PC-3 (cell line): Measurements from ENCODE around the gene SLC25A23. TPM values are rescaled to one million over a fixed set of nuclear protein-coding genes. Genes with fewer than 3 reads are reported as not detected.

Experiments used
- ATAC-seq: fragments of 200-7000 bp; cut with Tn5 transposase; 2 replicates; pipeline ENCODE4 v1.9.1; 2020; ENCODE audit warnings: mild to moderate bottlenecking, moderate library complexity
- BruUV-seq: library from RNA; stranded (reverse); fragments of 400-500 nt; replicated peaks from 2 replicates; lab custom pipeline; 2021; lab: Mats Ljungman, UMichigan
- CTCF ChIA-PET: fragments of 300-600 bp; sonication (Branson Sonifier 250); formaldehyde crosslinking; loops from one replicate; lab custom pipeline; 2022; ENCODE audit warnings: antibody characterized with exemption; lab: Charles Lee
- POLR2A ChIA-PET: fragments of 300-600 bp; sonication (Branson Sonifier 250); formaldehyde crosslinking; loops from one replicate; lab custom pipeline; 2022; ENCODE audit warnings: antibody characterized with exemption; ENCODE audit not compliant: unreplicated experiment; lab: Charles Lee
- DNase-seq: peaks from one replicate; pipeline ENCODE4 v3.0.0-alpha.2; 2015
- H2AFZ ChIP-seq: fragments of 300-600 bp; sonication (generic); 2 replicates; pipeline ENCODE4 v1.6.0; 2016; ENCODE audit warnings: antibody characterized with exemption, low read length
- H3F3A ChIP-seq: fragments of 300-600 bp; sonication (generic); one replicate; pipeline ENCODE4 v1.6.0; 2017; ENCODE audit warnings: antibody characterized with exemption, low read length, control low read depth, mild to moderate bottlenecking; ENCODE audit not compliant: unreplicated experiment
- H3K27ac ChIP-seq: fragments of 300-600 bp; sonication (generic); 2 replicates; pipeline ENCODE4 v1.5.1; 2016; ENCODE audit warnings: mild to moderate bottlenecking, low read length
- H3K27me3 ChIP-seq: fragments of 300-600 bp; sonication (generic); 2 replicates; pipeline ENCODE4 v1.6.1; 2016; ENCODE audit warnings: low read length, mixed read lengths
- H3K36me3 ChIP-seq: fragments of 300-600 bp; sonication (generic); 2 replicates; pipeline ENCODE4 v1.6.1; 2016; ENCODE audit warnings: low read depth, mixed run types, low read length, mixed read lengths
- H3K4me1 ChIP-seq: fragments of 300-600 bp; sonication (generic); 2 replicates; pipeline ENCODE4 v1.5.1; 2016; ENCODE audit warnings: low read length; ENCODE audit not compliant: insufficient read depth
- H3K4me2 ChIP-seq: fragments of 300-600 bp; sonication (generic); 2 replicates; pipeline ENCODE4 v1.6.0; 2016; ENCODE audit warnings: low read length
- H3K4me3 ChIP-seq: fragments of 300-600 bp; sonication (generic); 2 replicates; pipeline ENCODE4 v1.5.1; 2016; ENCODE audit warnings: mild to moderate bottlenecking, low read length, mixed read lengths
- H3K79me2 ChIP-seq: fragments of 300-600 bp; sonication (generic); 2 replicates; pipeline ENCODE4 v1.6.1; 2017; ENCODE audit warnings: low read length, mixed read lengths
- H3K9ac ChIP-seq: fragments of 300-600 bp; sonication (generic); 2 replicates; pipeline ENCODE4 v1.6.0; 2016; ENCODE audit warnings: mild to moderate bottlenecking, low read length
- H3K9me2 ChIP-seq: fragments of 300-600 bp; sonication (generic); replicated peaks from 2 replicates; pipeline ENCODE4 v1.6.1; 2016; ENCODE audit warnings: mixed run types, low read length, mixed read lengths
- H3K9me3 ChIP-seq: fragments of 300-600 bp; sonication (generic); 2 replicates; pipeline ENCODE4 v1.6.1; 2016; ENCODE audit warnings: low read length, mixed read lengths
- H4K20me1 ChIP-seq: fragments of 300-600 bp; sonication (generic); 2 replicates; pipeline ENCODE4 v1.6.1; 2016; ENCODE audit warnings: low read length, mixed read lengths
- CTCF ChIP-seq: fragments of 300-600 bp; sonication (generic); conservative IDR thresholded peaks from 2 replicates; pipeline ENCODE4 v1.5.1; 2017; ENCODE audit warnings: antibody characterized with exemption, low read depth, mild to moderate bottlenecking, low read length
- EZH2 ChIP-seq: fragments of 300-600 bp; sonication (generic); IDR thresholded peaks from one replicate; pipeline ENCODE4 v1.6.1; 2017; ENCODE audit warnings: antibody characterized with exemption, mild to moderate bottlenecking, low read length; ENCODE audit not compliant: unreplicated experiment
- EZH2phosphoT487 ChIP-seq: fragments of 300-600 bp; sonication (generic); IDR thresholded peaks from 2 replicates; pipeline ENCODE4 v1.6.1; 2018; ENCODE audit warnings: mild to moderate bottlenecking, antibody characterized with exemption, low read length, borderline replicate concordance
- intact Hi-C: fragments of 100-400 bp; cut with micrococcal nuclease; formaldehyde crosslinking; loops from 2 replicates; pipeline ENCODE4 v1.9.0; 2023
- microRNA-seq: library from miRNA; unstranded; fragments of <30 nt; microRNA quantifications from one replicate; pipeline ENCODE4 v1.1.0, GENCODE V29; 2020; ENCODE audit not compliant: unreplicated experiment
- total RNA-seq: library from RNA; depleted of rRNA; stranded (reverse); fragments of >200 nt; gene quantifications from 2 replicates; pipeline ENCODE4 v1.2.3, GENCODE V29; 2014; rRNA removed

The SLC25A23 gene
- total RNA-seq, 1 experiment from 2014 or later = 61.4 TPM

- POLR2A ChIA-PET = interaction anchor here (0.6 to 0.7 kb wide), 4 partner anchors 32 to 363 kb away, joined by 3 to 4 read pairs (median 3); partner anchors contain the start of gene KHSRP
- H3K27ac ChIP-seq = peak within 1 kb of the TSS; percentile 53
- peaks cover 18% of the 10 kb centered on the region for H3K4me1 ChIP-seq
- CTCF ChIA-PET = interaction anchor here (0.6 kb wide), 3 partner anchors 28 to 673 kb away, joined by 3 to 6 read pairs (median 3); partner anchors contain the start of genes CATSPERD and LONP1
- TF ChIP-seq CTCF = peak; percentile 25; the same call in 1 of the 2 replicates
- no peak for TF ChIP-seq EZH2phosphoT487
- TF ChIP-seq EZH2 = no peak
- no peaks in the 10 kb centered on the region for H3K27me3 ChIP-seq
- H4K20me1 ChIP-seq = no peaks in the 10 kb centered on the region
- peak; percentile 93 for ATAC-seq
- H3K4me3 ChIP-seq = peak within 1 kb of the TSS; percentile 81
- peak within 1 kb of the TSS; percentile 94 for H3K4me2 ChIP-seq
- peaks cover 22% of the 10 kb centered on the region for H3K79me2 ChIP-seq
- H3K9ac ChIP-seq = peak within 1 kb of the TSS; percentile 89
- H3F3A ChIP-seq = no peaks in the 10 kb centered on the region
- H3K9me2 ChIP-seq = no peaks in the 10 kb centered on the region
- peak within 1 kb of the TSS; percentile 99 for H2AFZ ChIP-seq
- BruUV-seq = no TSS peak
- peaks cover 16% of the 10 kb centered on the region; the same call in 1 of the 2 replicates for H3K36me3 ChIP-seq
- H3K9me3 ChIP-seq = no peaks in the 10 kb centered on the region
- intact Hi-C loops = loop anchor here (1.0 kb wide), 1 partner anchor 21 kb away; the partner anchor contains the start of gene ALKBH7
- DNase-seq = peak; percentile 93
Observed at GRCh38 chr19:6393074-6393982, 66.3 kb downstream of the SLC25A23 start, which contains the start of gene GTF2F1. Gene GTF2F1 (minus strand): TSS chr19:6393164. CDS start chr19:6392995, 169 bp downstream.

- BruUV-seq = TSS peak; percentile 73
- H3K4me2 ChIP-seq = peak overlapping the region; percentile 94
- intact Hi-C loops = loop anchor here (1.0 kb wide), 1 partner anchor 20 kb away; the partner anchor contains the start of gene ALKBH7
- H4K20me1 ChIP-seq = no peaks in the 10 kb centered on the region
- peak overlapping the region; percentile 81 for H3K4me3 ChIP-seq
- H3K27ac ChIP-seq = peak overlapping the region; percentile 53
- H3K9me2 ChIP-seq = no peaks in the 10 kb centered on the region
- DNase-seq (no peak), ATAC-seq (no peak; the same call in 1 of the 2 replicates)
- CTCF ChIA-PET = interaction anchor here (0.6 kb wide), 2 partner anchors 57 to 672 kb away, joined by 3 to 6 read pairs; partner anchors contain the start of genes CATSPERD and LONP1
- POLR2A ChIA-PET = interaction anchor here (0.6 to 0.7 kb wide), 4 partner anchors 33 to 364 kb away, joined by 3 to 4 read pairs (median 3); partner anchors contain the start of gene KHSRP
- no peaks in the 10 kb centered on the region for H3K27me3 ChIP-seq
- H3K36me3 ChIP-seq = peaks cover 22% of the 10 kb centered on the region; the same call in 1 of the 2 replicates
- peaks cover 22% of the 10 kb centered on the region for H3K79me2 ChIP-seq
- H2AFZ ChIP-seq = peak overlapping the region; percentile 99
- no peaks in the 10 kb centered on the region for H3K9me3 ChIP-seq
- peak overlapping the region; percentile 89 for H3K9ac ChIP-seq
- no peaks in the 10 kb centered on the region for H3F3A ChIP-seq
- no peak for TF ChIP-seq EZH2phosphoT487
- no peak for TF ChIP-seq EZH2
- no peak for TF ChIP-seq CTCF
- peaks cover 18% of the 10 kb centered on the region for H3K4me1 ChIP-seq
Observed at GRCh38 chr19:6392221-6393073, 67.1 kb downstream of the SLC25A23 start.

Small RNA genes within 50 kb of the gene (microRNA-seq; reads per million reads assigned to microRNA genes)
- gene MIR3940 (17.8 reads per million, percentile 43 among the genes with 10 or more reads in this experiment), gene MIR6790 (not detected)

Other genes starting within 250 kb of the SLC25A23 start
- gene MLLT1, start 179.8 kb downstream of the SLC25A23 start, total RNA-seq = 29.0 and 36.5 TPM in 2 replicates
- not detected in 2 replicates for gene ACER1, start 126.2 kb downstream of the SLC25A23 start, total RNA-seq
- gene CLPP, start 98.3 kb downstream of the SLC25A23 start, total RNA-seq = 215 and 259 TPM in 2 replicates
- gene ALKBH7, start 87.0 kb downstream of the SLC25A23 start, total RNA-seq = 68.4 and 81.1 TPM in 2 replicates
- gene PSPN, start 83.9 kb downstream of the SLC25A23 start, total RNA-seq = 2.4 and 3.1 TPM in 2 replicates
- gene GTF2F1, start 66.6 kb downstream of the SLC25A23 start, total RNA-seq = 89.4 and 114 TPM in 2 replicates
- gene KHSRP, start 35.0 kb downstream of the SLC25A23 start, total RNA-seq = 373 and 518 TPM in 2 replicates
- 0.26 TPM in 1 of 2 replicates, not detected in the other for gene SLC25A41, start 26.0 kb downstream of the SLC25A23 start, total RNA-seq
- 67.4 and 71.3 TPM in 2 replicates for gene CRB3, start 4.5 kb upstream of the SLC25A23 start, total RNA-seq
- gene DENND1C, start 22.0 kb upstream of the SLC25A23 start, total RNA-seq = not detected in 2 replicates
- gene TUBB4A, start 42.5 kb upstream of the SLC25A23 start, total RNA-seq = 4.6 and 6.0 TPM in 2 replicates
- gene TNFSF9, start 71.2 kb upstream of the SLC25A23 start, total RNA-seq = 9.6 and 12.5 TPM in 2 replicates
- 2.3 and 2.6 TPM in 2 replicates for gene CD70, start 131.4 kb upstream of the SLC25A23 start, total RNA-seq
- gene TNFSF14, start 210.4 kb upstream of the SLC25A23 start, total RNA-seq = not detected in 2 replicates